ENCODE results near the gene PRKCSH. TPM values are rescaled to one million over a fixed set of nuclear protein-coding genes. Genes with fewer than 3 reads are reported as not detected.

PRKCSH gene
- polyA plus RNA-seq, 1 of the 3 experiments (the other 2 are of a cell fraction) = 502 TPM

- TF ChIP-seq USF1 (IDR thresholded peaks at IDR 0.05; ENCODE audit: borderline replicate concordance, low read depth) (no peak), GABPA (IDR thresholded peaks at IDR 0.05; ENCODE audit: low read depth) (no peak), IRF3 (IDR thresholded peaks at IDR 0.05; ENCODE audit: low read depth, low read length) (no peak), RCOR1 (IDR thresholded peaks at IDR 0.05; ENCODE audit: low read length) (no peak), CHD2 (IDR thresholded peaks at IDR 0.05; ENCODE audit: low read length, partially characterized antibody) (no peak), REST (IDR thresholded peaks at IDR 0.05; ENCODE audit: low read depth, low read length) (no peak), EP300 (IDR thresholded peaks at IDR 0.05; ENCODE audit: borderline replicate concordance in 1 of 2, low read depth in 1 of 2, low read length in 1 of 2) (no peak), MEF2A (IDR thresholded peaks at IDR 0.05; ENCODE audit: borderline replicate concordance, low read depth) (no peak), NFIC (IDR thresholded peaks at IDR 0.05; ENCODE audit: borderline replicate concordance) (no peak), TAF1 (IDR thresholded peaks at IDR 0.05; ENCODE audit: borderline replicate concordance, low read depth, low read length) (no peak), FOXJ3 (CRISPR knock-in tag; IDR thresholded peaks at IDR 0.05) (no peak), NRF1 (IDR thresholded peaks at IDR 0.05; ENCODE audit: low read depth, low read length) (no peak), JUND (IDR thresholded peaks at IDR 0.05) (no peak), TCF12 (IDR thresholded peaks at IDR 0.05) (no peak), TEAD4 (IDR thresholded peaks at IDR 0.05; ENCODE audit: borderline replicate concordance, insufficient read depth) (no peak), RFX5 (IDR thresholded peaks at IDR 0.05; ENCODE audit: low read length) (no peak), ELF1 (IDR thresholded peaks at IDR 0.05) (no peak)
- H3K27ac ChIP-seq (ENCODE audit: low read depth in 2 of 2, low read length in 1 of 2) = no peak overlapping the region
- no peaks in the 10 kb centered on the region for H3K79me2 ChIP-seq (ENCODE audit: insufficient read depth)
- H3K9me3 ChIP-seq = no peaks in the 10 kb centered on the region
- H3K4me2 ChIP-seq = no peak overlapping the region
- no peaks in the 10 kb centered on the region for H3K9me2 ChIP-seq
- H3K36me3 ChIP-seq (replicated peaks in 1 of 2; ENCODE audit: control insufficient read depth in 1 of 2, insufficient read depth in 2 of 2, low read length in 1 of 2) = no peaks in the 10 kb centered on the region
- peak; percentile 77 for DNase-seq
- CTCF ChIA-PET = interaction anchor here (5.1 to 9.9 kb wide), 2 partner anchors 13 to 39 kb away, joined by 33 to 85 read pairs; partner anchors contain the start of genes EPOR, ODAD3 and PRKCSH
- peaks cover 6% of the 10 kb centered on the region for H3F3A ChIP-seq (replicated peaks; ENCODE audit: insufficient read depth)
- no peaks in the 10 kb centered on the region for H3K27me3 ChIP-seq (ENCODE audit: insufficient read depth)
- H3K9ac ChIP-seq = no peak overlapping the region
- H4K20me1 ChIP-seq (ENCODE audit: insufficient read depth) = no peaks in the 10 kb centered on the region
- 87% methylated on average over 34 of the region's 36 CpGs for WGBS (ENCODE audit: low lambda C conversion rate)
- no peaks in the 10 kb centered on the region; a peak in 1 of 4 replicates for H3K4me1 ChIP-seq (ENCODE audit: control insufficient read depth in 1 of 2, insufficient read depth in 2 of 2, low read depth in 1 of 2, low read length in 1 of 2)
- H3K4me3 ChIP-seq (ENCODE audit: low read depth in 2 of 2, low read length in 1 of 2) = no peak overlapping the region
- H2AFZ ChIP-seq (ENCODE audit: low read depth) = no peak overlapping the region
- POLR2A ChIA-PET = interaction anchor here (0.8 kb wide), 1 partner anchor 13 kb away, joined by 3 read pairs; the partner anchor contains the start of gene ODAD3
Measured at GRCh38 chr19:11421371-11422098, 13.9 kb upstream of the PRKCSH start.

All from SK-N-SH (cell line).